H1 (cell line): Measurements from ENCODE around the gene GPHA2. TPM values are rescaled to one million over a fixed set of nuclear protein-coding genes. Genes with fewer than 3 reads are reported as not detected.

Experiments
- CTBP2 ChIP-seq: IDR thresholded peaks from 2 replicates; pipeline ENCODE4 v1.7.0; 2011; ENCODE audit warnings: borderline replicate concordance, mild to moderate bottlenecking, moderate library complexity, mixed read lengths, low read length; ENCODE audit not compliant: insufficient read depth, insufficient read length
- HDAC6 ChIP-seq: IDR thresholded peaks from one replicate; pipeline ENCODE4 v1.7.1; 2012; ENCODE audit warnings: low read depth, mild to moderate bottlenecking, inconsistent platforms, low read length, moderate library complexity
- polyA plus RNA-seq, 7 experiments: library from polyadenylated mRNA; depleted of rRNA in 3 of 7; stranded (reverse) in 5 of 7; unstranded in 2 of 7; fragments of >200 nt in 5 of 7; fragments of 200-250 nt in 2 of 7; gene quantifications; 1 replicate in 5 of 7; 2 replicates in 1 of 7; 4 replicates in 1 of 7; pipeline versions ENCODE4 v1.2.1 to v1.2.3, GENCODE V29; 2011 to 2013; ENCODE audit warnings: missing spikeins in 2 of 7, mixed read lengths in 2 of 7
- total RNA-seq: library from RNA; stranded (reverse); fragmentation: NEBNext Ultra II Directional; extraction: Animal tissue kit (Norgen Biotek cat#: 25700); gene quantifications from 2 replicates; pipeline ENCODE4 v1.2.1, GENCODE V29; 2021
- TF ChIP-seq, protein P1 (sequence below), 3 experiments: IDR thresholded peaks; 1 replicate in 2 of 3; 2 replicates in 1 of 3; pipeline versions ENCODE4 v1.5.1 to v1.6.1; 2011; ENCODE audit warnings: low read length in 3 of 3, mild to moderate bottlenecking in 3 of 3, inconsistent platforms in 2 of 3, low read depth in 1 of 3, moderate library complexity in 1 of 3; ENCODE audit not compliant: insufficient read depth in 1 of 3; ENCODE audit errors: control extremely low read depth in 1 of 3

GPHA2 gene
- total and polyA plus RNA-seq, 2 of the 8 experiments (the other 6 are each of a cell fraction or from before 2014, with no cell fraction given), result 0.97 to 4.4 TPM

DNA sequence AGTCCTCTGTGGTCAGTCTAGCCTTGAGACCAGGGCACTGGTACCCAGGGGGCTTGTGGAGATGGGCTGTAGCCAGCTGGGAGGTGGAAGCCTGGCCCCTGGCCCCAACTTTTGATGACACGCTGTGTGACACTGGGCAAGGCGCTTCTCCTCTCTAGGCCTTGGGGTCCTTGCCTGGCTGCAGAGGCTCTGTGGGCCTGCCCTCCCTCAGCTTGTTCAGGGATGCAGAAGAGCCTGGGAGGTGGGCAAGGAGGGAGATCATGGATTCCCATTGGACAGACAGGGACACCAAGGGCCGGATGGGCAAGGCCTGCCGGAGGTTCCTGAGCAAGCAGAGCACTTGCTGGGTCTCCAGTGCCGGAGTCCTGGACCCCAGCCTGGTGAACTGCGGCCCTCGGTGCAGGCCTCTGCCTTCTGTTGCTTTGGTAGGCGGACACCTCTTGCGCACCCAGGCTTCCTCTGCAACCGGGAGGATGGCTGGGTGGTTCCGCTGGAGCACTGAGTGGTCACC is 12.5 kb downstream of the GPHA2 start (continued):
- TF ChIP-seq CTBP2 (no peak), HDAC6 (no peak)
- TF ChIP-seq, protein P1, sequence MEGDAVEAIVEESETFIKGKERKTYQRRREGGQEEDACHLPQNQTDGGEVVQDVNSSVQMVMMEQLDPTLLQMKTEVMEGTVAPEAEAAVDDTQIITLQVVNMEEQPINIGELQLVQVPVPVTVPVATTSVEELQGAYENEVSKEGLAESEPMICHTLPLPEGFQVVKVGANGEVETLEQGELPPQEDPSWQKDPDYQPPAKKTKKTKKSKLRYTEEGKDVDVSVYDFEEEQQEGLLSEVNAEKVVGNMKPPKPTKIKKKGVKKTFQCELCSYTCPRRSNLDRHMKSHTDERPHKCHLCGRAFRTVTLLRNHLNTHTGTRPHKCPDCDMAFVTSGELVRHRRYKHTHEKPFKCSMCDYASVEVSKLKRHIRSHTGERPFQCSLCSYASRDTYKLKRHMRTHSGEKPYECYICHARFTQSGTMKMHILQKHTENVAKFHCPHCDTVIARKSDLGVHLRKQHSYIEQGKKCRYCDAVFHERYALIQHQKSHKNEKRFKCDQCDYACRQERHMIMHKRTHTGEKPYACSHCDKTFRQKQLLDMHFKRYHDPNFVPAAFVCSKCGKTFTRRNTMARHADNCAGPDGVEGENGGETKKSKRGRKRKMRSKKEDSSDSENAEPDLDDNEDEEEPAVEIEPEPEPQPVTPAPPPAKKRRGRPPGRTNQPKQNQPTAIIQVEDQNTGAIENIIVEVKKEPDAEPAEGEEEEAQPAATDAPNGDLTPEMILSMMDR (IDR thresholded peaks at IDR 0.05; ENCODE audit: control extremely low read depth in 1 of 3, insufficient read depth in 1 of 3, low read depth in 1 of 3, low read length in 3 of 3), result no peak
